Measurements from ENCODE around the gene CHMP2B. TPM values are rescaled to one million over a fixed set of nuclear protein-coding genes. Genes with fewer than 3 reads are reported as not detected.

CHMP2B gene
- total RNA-seq, 4 donors from 2014 or later = 33.5 to 41.6 (median 37.4) TPM

DNA sequence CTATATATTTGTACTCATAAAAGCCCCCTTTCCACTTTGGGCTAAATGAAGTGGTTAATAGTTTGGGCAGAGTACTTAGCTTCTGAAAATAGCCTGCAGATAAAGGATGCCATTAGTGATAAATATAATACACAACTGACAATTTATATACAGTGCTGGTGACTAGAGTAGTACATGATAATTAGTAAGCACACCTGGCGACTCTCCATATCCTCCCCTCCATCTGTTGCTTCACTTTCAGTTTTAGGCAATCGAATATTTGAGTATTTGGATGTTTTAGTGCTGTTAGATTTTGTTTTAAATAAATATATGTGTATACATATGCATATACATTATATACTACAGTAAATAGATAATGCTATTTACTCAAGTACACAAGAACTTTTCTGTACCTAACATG is 35.9 kb upstream of the CHMP2B start:
- WGBS, 2 donors = 48 to 55% methylated on average over 2 of the region's 2 CpGs
- intact Hi-C loops (cut with DNase I) = no loop called here
- no peak for DNase-seq

DNA sequence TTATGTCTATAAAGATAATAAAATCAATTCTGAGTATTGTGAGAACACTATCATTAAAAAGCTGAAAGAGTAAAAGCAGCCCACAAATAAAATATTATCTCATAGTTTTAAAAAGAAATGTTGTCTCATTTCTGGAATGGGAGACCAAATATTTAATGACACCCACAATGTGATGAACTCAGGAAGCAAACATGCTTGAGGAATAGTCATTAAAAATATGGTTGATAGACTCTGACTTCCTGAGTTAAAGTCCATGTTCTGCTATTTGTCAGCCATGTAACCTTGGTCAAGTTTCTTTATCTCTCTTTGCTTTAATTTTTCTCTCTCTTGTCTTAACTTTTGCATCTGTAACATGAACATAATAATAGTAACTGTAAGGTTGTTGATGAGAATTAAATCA is 35.5 kb upstream of the CHMP2B start:
- TF ChIP-seq POLR2A (IDR thresholded peaks at IDR 0.05) = no peak
- TF ChIP-seq, protein P1, sequence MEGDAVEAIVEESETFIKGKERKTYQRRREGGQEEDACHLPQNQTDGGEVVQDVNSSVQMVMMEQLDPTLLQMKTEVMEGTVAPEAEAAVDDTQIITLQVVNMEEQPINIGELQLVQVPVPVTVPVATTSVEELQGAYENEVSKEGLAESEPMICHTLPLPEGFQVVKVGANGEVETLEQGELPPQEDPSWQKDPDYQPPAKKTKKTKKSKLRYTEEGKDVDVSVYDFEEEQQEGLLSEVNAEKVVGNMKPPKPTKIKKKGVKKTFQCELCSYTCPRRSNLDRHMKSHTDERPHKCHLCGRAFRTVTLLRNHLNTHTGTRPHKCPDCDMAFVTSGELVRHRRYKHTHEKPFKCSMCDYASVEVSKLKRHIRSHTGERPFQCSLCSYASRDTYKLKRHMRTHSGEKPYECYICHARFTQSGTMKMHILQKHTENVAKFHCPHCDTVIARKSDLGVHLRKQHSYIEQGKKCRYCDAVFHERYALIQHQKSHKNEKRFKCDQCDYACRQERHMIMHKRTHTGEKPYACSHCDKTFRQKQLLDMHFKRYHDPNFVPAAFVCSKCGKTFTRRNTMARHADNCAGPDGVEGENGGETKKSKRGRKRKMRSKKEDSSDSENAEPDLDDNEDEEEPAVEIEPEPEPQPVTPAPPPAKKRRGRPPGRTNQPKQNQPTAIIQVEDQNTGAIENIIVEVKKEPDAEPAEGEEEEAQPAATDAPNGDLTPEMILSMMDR (IDR thresholded peaks at IDR 0.05) = no peak

More for the DNA sequence above, 35.9 kb upstream of the CHMP2B start:
- Histone ChIP-seq H3K27ac (no peak overlapping the region), H3K36me3 (no peaks in the 10 kb centered on the region), H3K4me1 (no peaks in the 10 kb centered on the region), H3K27me3 (no peaks in the 10 kb centered on the region), H3K9me3 (peaks cover 0 to 7% (median 6%) of the 10 kb centered on the region in 3 donors), H3K4me3 (no peak overlapping the region)
- no peak for TF ChIP-seq POLR2A (IDR thresholded peaks at IDR 0.05)
- TF ChIP-seq, protein P1 (IDR thresholded peaks at IDR 0.05) = no peak

DNA sequence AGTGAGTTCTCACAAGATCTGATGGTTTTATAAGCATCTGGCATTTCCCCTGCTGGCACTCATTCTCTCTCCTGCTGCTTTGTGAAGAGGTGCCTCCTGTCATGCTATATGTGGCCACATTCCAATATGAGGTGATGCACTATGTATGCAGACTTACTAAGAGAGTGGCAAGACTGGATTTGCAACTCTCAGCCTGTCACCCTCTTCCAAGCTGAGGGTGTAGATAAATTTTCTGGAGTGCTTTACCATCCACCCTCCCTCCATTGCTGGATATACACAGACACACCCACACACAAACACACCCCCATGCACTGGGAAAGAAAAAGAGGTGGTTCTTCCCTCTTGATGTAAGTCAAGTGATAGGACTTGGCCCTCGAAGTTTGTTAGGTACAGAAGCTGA is 30.2 kb upstream of the CHMP2B start:
- TF ChIP-seq POLR2A (IDR thresholded peaks at IDR 0.05) = no peak
- TF ChIP-seq, protein P1 (IDR thresholded peaks at IDR 0.05) = no peak
- H3K27ac ChIP-seq = no peak overlapping the region
- no peaks in the 10 kb centered on the region for H3K27me3 ChIP-seq
- no peak overlapping the region for H3K4me3 ChIP-seq
- 20 to 23% methylated on average over 1 of the region's 1 CpG for WGBS, 2 donors
- DNase-seq = no peak
- H3K9me3 ChIP-seq = peaks cover 0 to 8% (median 7%) of the 10 kb centered on the region in 3 donors
- intact Hi-C loops (cut with DNase I) = no loop called here
- H3K36me3 ChIP-seq = no peaks in the 10 kb centered on the region
- H3K4me1 ChIP-seq = peaks cover 0 to 14% (median 0%) of the 10 kb centered on the region in 3 donors

More for the DNA sequence above, 35.5 kb upstream of the CHMP2B start:
- H3K27ac ChIP-seq = no peak overlapping the region
- H3K4me1 ChIP-seq = no peaks in the 10 kb centered on the region
- no peaks in the 10 kb centered on the region for H3K36me3 ChIP-seq
- H3K4me3 ChIP-seq = no peak overlapping the region
- peaks cover 0 to 8% (median 7%) of the 10 kb centered on the region in 3 donors for H3K9me3 ChIP-seq
- no peaks in the 10 kb centered on the region for H3K27me3 ChIP-seq
- DNase-seq = no peak
- intact Hi-C loops (cut with DNase I) = no loop called here

GRCh38 chr3:87197531-87197930 is 29.6 kb upstream of the CHMP2B start:
- DNase-seq = no peak
- H3K27ac ChIP-seq = no peak overlapping the region
- H3K4me1 ChIP-seq = peaks cover 0 to 14% (median 0%) of the 10 kb centered on the region in 3 donors
- intact Hi-C loops (cut with DNase I) = no loop called here
- H3K36me3 ChIP-seq = no peaks in the 10 kb centered on the region
- no peak overlapping the region for H3K4me3 ChIP-seq
- H3K27me3 ChIP-seq = no peaks in the 10 kb centered on the region
- no peak for TF ChIP-seq POLR2A (IDR thresholded peaks at IDR 0.05)
- TF ChIP-seq, protein P1 (IDR thresholded peaks at IDR 0.05) = no peak
- peaks cover 0 to 8% (median 7%) of the 10 kb centered on the region in 3 donors for H3K9me3 ChIP-seq
- WGBS, 2 donors = 80 to 86% methylated on average over 4 of the region's 4 CpGs

- intact Hi-C loops (cut with DNase I) = no loop called here
- Histone ChIP-seq H3K4me3 (no peak overlapping the region), H3K36me3 (no peaks in the 10 kb centered on the region), H3K27ac (no peak overlapping the region), H3K4me1 (peaks cover 0 to 14% (median 0%) of the 10 kb centered on the region in 3 donors), H3K27me3 (no peaks in the 10 kb centered on the region), H3K9me3 (peaks cover 0 to 8% (median 7%) of the 10 kb centered on the region in 3 donors)
- TF ChIP-seq, protein P1 (IDR thresholded peaks at IDR 0.05) = no peak
- no peak for TF ChIP-seq POLR2A (IDR thresholded peaks at IDR 0.05)
- no peak for DNase-seq
Observed at GRCh38 chr3:87198774-87199173, 28.3 kb upstream of the CHMP2B start.

Data from esophagus squamous epithelium (tissue), 5 donors.